A549 (cell line): ENCODE data around the gene ATP10A.

ENCODE experiments used
- CTCF ChIP-seq: fragments of >200 bp; sonication (Bioruptor Twin); formaldehyde crosslinking; IDR thresholded peaks from 3 replicates; pipeline ENCODE4 v1.5.1; 2016
- JUN ChIP-seq, 2 experiments: fragments of >200 bp; sonication (Bioruptor Twin); formaldehyde crosslinking; IDR thresholded peaks; 2 replicates in 1 of 2; 3 replicates in 1 of 2; pipeline ENCODE4 v1.6.1; 2016 to 2017
- POLR2A ChIP-seq: IDR thresholded peaks from 2 replicates; pipeline ENCODE4 v1.6.1; 2012; ENCODE audit warnings: mild to moderate bottlenecking, low read length
- SREBF2 ChIP-seq: fragments of 450-650 bp; IDR thresholded peaks from 2 replicates; pipeline ENCODE4 v1.6.1; 2014; ENCODE audit warnings: mild to moderate bottlenecking, moderate library complexity

DNA sequence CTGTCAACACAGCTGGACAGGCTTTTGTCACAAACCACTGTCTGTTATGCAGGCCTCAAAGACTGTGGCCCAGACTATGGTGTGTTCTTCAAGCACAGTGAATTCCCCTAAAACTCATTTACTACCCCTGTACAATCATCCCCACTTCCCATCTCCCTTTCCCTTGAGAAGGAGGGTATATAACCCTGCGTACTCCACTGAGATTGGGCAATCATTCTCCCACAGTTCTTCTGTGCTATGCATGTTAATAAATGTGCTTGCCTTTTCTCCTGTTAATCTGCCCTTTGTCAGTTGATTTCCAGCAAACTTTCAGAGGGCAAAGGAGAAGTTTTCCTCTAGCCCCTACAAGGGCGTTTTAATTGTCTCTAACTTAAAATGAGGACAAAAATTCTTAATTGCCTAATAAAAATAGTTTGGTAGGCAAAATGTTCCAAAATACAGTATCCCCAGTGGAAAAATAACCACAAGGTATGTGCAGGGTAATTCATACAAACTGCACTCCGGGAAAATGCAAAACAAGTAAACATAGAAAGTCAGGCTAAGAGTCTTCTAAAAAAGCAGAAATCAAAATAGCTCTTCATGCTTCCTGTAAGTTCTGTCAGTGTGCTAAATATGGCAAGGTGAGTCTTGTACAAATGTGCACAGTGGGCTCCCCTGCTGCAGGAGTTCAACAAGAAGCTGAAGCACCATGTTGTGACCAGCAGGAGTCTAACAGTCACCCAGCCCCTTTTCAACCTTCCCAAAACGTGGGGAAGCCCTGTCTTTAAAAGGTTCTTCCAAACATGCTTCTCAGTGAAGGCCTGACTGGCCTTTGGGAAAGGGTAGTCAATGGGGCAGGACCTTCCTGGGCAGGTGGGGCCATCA, 10.2 kb downstream of the ATP10A start:
- no peak for TF ChIP-seq SREBF2
- TF ChIP-seq CTCF = no peak
- TF ChIP-seq JUN (IDR thresholded peaks at IDR 0.05) = no peak
- TF ChIP-seq POLR2A = no peak
